Measurements from ENCODE around the gene CDH22.

The CDH22 gene

GRCh38 chr20:46353500-46354206, 45.4 kb upstream of the CDH22 start:
- DNase-seq (ENCODE audit: low read depth) = no peak

GRCh38 chr20:46352370-46352938, 44.2 kb upstream of the CDH22 start:
- DNase-seq (ENCODE audit: low read depth) = no peak
- TF ChIP-seq, protein P1, sequence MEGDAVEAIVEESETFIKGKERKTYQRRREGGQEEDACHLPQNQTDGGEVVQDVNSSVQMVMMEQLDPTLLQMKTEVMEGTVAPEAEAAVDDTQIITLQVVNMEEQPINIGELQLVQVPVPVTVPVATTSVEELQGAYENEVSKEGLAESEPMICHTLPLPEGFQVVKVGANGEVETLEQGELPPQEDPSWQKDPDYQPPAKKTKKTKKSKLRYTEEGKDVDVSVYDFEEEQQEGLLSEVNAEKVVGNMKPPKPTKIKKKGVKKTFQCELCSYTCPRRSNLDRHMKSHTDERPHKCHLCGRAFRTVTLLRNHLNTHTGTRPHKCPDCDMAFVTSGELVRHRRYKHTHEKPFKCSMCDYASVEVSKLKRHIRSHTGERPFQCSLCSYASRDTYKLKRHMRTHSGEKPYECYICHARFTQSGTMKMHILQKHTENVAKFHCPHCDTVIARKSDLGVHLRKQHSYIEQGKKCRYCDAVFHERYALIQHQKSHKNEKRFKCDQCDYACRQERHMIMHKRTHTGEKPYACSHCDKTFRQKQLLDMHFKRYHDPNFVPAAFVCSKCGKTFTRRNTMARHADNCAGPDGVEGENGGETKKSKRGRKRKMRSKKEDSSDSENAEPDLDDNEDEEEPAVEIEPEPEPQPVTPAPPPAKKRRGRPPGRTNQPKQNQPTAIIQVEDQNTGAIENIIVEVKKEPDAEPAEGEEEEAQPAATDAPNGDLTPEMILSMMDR (IDR thresholded peaks at IDR 0.05; ENCODE audit: low read depth, low read length, missing control alignments) = no peak
- no peak overlapping the region for H3K4me3 ChIP-seq (ENCODE audit: low read depth, low read length)

More at GRCh38 chr20:46353500-46354206, 45.4 kb upstream of the CDH22 start:
- no peak overlapping the region for H3K4me3 ChIP-seq (ENCODE audit: low read depth, low read length)
- TF ChIP-seq, protein P1 (IDR thresholded peaks at IDR 0.05; ENCODE audit: low read depth, low read length, missing control alignments) = no peak

DNA sequence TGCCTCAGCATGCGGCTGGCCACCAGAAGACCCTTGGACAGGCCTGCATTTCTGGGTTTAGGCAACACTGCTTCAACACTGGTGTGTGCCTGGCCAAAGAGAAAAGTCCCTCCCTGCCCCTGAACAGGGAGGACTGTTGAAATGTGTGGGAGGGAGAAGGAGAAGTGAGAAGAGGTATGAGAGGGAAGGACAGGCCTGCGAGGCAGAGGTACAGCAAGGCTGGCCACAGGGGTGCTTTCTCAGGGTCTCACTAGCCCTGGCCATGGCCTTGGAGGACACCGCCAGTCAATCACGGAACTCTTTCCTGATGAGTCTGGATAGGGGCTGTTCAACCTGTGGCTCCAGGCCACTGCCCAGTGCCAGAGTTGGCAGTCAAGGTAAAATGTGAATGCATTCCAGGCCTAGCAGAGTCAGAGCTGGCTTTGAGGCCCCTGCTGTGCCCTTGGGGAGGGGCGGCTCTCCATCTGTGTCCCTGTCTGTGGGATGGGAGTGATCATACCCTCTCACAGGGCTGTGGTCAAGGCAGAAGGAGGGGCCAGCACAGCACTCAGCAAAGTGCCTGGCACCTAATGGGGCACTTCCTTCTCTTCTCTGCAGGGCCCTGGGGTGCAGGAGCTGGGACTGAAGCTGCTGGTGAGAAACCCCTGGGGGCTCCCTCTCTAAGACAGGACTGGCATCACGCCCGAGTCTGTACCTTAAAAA, 43.2 kb upstream of the CDH22 start:
- TF ChIP-seq, protein P1 (IDR thresholded peaks at IDR 0.05; ENCODE audit: low read depth, low read length, missing control alignments) = no peak
- no peak overlapping the region for H3K4me3 ChIP-seq (ENCODE audit: low read depth, low read length)
- no peak for DNase-seq (ENCODE audit: low read depth)

- DNase-seq (ENCODE audit: low read depth) = no peak
- TF ChIP-seq, protein P1 (IDR thresholded peaks at IDR 0.05; ENCODE audit: low read depth, low read length, missing control alignments) = no peak
These were observed 42.6 kb upstream of the CDH22 start for GRCh38 chr20:46350986-46351267.

GRCh38 chr20:46350201-46350985, 42.1 kb upstream of the CDH22 start:
- 0 out of 2 replicates have a peak overlapping the region, but pooled peaks have one; percentile 4 for H3K4me3 ChIP-seq (ENCODE audit: low read depth, low read length)
- TF ChIP-seq, protein P1 (IDR thresholded peaks at IDR 0.05; ENCODE audit: low read depth, low read length, missing control alignments) = no peak
- peak; percentile 67 for DNase-seq (ENCODE audit: low read depth)

More at GRCh38 chr20:46350986-46351267, 42.6 kb upstream of the CDH22 start:
- H3K4me3 ChIP-seq (ENCODE audit: low read depth, low read length) = no peak overlapping the region

DNA sequence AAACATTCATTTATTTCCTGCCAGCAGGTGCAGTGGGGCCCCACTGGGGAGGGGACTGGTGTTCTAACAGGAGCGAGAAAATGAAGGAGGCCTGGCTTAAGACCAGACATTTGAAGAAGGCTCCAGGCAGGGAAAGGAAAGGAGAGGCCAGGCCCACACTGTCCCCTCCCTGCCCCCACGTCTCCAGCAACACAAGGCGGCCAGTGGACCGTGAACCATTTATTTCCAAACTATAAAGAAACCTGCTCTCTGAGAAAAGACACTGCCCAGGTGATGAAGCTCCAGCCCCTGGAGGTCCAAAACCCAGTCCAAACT, 41.4 kb upstream of the CDH22 start:
- no peak for DNase-seq (ENCODE audit: low read depth)
- TF ChIP-seq, protein P1 (IDR thresholded peaks at IDR 0.05; ENCODE audit: low read depth, low read length, missing control alignments) = no peak
- no peak overlapping the region; the same call in 1 of the 2 replicates for H3K4me3 ChIP-seq (ENCODE audit: low read depth, low read length)
